Smooth muscle cell of the brain vasculature (primary cell): ENCODE results near the gene KLF6.

Source experiments
- DNase-seq: peaks from one replicate; pipeline ENCODE4 v3.0.0-alpha.2; 2012; ENCODE audit warnings: low read depth, low spot score

The KLF6 gene

GRCh38 chr10:3787816-3788215, 2.8 kb upstream of the KLF6 start:
- DNase-seq, result no peak

GRCh38 chr10:3787016-3787400, 2.0 kb upstream of the KLF6 start:
- no peak for DNase-seq

DNA sequence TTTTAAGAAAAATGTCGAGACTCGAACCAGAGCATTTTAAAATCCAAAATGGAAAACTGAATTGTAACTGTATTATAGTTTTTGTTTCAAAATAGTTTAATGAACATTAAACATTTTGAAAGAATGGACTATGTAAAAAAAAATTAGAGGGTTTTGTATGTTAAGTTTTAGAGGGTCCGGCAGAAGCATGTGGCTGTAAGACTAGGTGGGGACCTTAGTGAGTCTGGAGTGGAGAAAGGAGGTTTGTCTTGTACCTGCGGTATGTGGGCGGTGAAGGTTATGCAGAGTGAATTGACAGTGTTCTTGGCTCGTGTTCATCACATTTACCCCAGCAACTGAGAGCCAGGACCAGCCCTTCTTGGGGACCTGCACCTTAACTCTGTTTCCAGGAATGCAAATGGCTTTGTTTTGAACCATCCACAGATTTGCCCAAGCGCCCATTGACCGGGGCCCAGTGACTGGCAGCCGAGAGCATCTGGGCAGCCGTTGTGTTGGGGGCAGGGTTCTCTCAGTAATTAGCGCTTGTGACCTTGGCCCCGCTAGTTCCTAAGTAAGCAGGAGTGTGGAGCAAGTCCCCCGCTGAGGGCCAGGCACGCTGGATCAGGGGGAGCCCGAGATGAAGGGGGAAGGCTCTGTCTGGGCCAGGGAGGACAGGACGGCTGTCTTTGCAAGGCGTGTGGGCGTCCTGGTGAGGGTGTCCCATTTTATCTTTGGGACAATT, 1.4 kb upstream of the KLF6 start:
- no peak for DNase-seq

DNA sequence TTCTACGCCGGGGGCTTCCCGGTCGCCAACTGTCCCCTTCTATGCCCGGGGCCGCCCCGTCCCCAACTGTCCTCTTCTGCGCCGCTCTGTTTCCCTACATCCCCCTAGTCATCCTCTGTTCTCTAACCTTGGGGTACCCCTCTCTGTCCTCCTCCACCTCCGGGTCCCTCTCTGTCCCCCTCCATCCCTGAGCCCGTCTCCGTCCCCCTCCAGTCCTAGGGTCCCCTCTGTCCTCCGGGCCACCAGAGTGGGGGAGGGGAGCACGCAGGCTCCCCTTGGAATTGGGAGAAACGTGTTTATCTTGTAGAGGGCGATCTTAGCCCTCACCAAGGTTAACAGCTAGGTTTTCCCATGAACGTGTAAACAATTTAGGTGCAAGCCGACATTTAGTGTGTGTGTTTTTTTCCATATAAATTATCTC, 852 bp upstream of the KLF6 start:
- DNase-seq, result no peak

- peak; percentile 98 for DNase-seq
Observed at GRCh38 chr10:3785251-3785850, 342 bp upstream of the KLF6 start.

DNA sequence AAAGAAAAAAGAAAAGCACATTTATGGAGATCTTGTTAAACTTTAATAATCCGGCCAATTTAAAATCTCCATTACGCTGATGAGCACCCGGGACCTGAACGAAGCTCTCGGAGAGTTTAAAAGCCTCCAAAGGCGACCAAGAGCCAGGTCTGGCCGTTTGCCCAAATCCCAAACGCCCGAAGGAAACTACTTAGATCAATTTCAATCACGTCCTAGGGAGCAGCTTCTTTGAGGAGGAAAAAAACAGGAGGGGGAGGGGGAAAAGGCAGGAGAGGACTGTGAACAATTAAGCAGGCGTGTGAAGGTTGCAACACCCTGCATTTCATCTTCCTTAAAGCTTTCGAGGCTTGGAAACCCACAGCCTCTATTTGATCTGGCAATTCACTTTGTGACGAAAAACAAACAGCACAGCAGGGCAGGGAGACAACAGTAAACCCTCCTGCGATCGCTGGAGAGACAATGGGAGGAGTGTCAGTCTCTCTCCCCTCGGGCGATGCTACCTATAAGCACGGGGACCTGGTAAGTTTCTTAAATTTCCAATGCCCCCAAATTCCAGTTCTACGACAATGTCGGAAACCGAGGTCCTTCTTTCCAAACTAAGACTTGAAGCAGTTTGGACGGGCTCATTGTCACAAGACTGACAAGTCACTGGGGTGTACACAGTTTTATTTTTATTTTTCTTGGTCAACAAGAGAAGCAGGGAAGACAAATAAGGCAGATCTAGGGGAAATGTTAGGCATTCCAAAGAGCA, 1.2 kb downstream of the KLF6 start:
- DNase-seq, result no peak

GRCh38 chr10:3783316-3783681, 1.7 kb downstream of the KLF6 start:
- DNase-seq, result no peak

DNA sequence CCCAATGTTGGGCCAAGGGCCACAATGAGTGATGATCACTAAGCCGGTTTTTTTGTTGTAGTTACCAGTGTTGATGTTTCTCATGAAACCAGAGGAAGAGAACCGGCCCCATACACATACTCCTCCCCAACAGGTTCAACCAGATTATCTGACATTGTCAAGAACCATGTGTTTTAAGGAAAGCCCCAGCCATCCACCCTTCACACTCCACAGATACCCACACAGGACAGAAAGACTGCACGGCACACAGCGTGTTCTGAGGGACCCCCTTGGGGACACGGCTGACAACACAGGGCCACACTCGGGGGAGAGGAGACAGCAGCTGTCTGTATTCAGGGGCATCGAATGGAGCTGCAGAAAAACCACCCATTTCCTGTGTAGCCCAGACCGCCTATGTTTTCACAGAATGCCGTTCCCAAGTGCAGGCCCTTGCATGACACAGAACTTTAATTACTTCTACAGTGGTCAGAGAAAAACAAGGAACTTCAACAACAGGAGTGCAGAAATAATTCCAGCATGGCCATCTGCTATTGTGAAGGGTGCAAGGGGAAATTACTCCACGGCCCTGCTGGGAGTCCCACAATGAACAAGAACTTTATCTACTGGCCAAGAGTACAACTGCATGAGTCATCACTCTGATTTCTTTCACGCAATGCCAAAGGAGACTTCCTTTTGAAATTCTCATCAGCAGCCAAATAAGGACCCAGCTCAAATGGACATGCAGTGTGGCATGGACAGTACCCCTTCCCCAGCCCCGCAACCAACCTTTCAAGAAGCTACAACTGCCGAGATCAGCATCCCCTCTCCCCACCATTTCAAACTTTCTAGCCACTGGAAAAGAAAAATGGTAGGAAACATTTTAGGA, 2.3 kb downstream of the KLF6 start:
- DNase-seq, result peak; percentile 74

- no peak for DNase-seq
Observed at GRCh38 chr10:3782146-3782450, 2.9 kb downstream of the KLF6 start.

GRCh38 chr10:3781468-3782145, 3.4 kb downstream of the KLF6 start:
- DNase-seq, result no peak

DNA sequence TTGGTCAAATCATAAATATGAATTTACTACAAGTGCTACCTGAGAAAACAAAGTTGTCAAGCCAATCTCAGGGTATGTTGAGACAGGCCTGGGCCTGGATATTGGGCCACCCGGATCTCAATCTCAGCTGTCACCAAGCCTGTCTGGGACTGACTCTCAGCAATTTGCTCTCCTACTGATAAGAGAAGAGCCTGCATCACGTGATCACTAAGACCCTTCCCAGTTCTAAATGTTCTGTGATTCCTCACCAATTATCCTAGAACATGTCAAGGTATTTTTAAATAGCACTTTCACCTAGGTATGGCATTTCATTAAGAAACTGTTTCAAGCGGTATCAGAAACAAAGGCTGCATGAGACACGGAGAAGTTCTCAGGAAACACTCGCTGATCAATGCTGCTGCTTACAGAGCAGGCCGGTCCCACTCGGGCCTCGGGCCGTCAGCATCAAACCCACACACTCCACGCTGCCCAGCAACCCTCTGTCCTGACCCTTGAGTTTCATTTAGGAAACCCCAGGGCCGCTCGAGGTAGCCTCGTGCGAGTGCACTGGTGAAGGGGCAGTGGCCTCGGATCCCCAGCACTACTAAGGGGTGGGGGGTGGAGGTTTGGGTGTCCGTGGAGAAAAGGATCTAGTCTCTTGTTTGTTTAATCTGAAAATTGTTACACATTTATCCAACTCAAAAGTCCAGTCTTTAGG, 4.1 kb downstream of the KLF6 start:
- no peak for DNase-seq

GRCh38 chr10:3780021-3780770, 4.8 kb downstream of the KLF6 start:
- DNase-seq, result no peak

DNA sequence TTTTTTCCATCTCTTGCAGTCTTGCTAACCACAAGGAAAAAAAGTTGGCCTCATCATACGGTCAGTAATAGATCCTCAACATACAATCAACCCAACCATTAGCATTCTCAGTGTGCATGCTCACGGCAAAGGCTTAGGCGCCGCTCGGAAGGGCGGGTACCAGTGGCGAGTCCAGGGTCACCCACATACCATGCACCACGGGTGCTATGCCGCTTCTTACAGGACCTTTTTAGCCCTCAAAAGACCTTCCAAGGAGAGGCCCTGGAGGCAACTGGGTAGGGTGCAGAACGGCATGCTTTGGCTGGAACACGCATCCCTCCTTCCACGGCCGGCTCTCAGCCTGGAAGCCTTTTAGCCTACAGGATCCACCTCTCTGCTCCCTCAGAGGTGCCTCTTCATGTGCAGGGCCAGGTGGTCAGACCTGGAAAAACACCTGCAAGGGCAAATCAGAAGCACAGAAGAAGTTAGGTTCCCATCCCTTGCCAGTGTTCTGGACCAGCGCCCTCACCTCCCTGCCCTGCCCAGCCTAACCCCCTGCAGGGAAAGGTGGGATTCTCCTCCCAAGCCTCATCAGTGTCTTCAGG, 5.8 kb downstream of the KLF6 start:
- no peak for DNase-seq

GRCh38 chr10:3778692-3779157, 6.3 kb downstream of the KLF6 start:
- DNase-seq, result no peak

- no peak for DNase-seq
Observed at GRCh38 chr10:3777981-3778691, 6.9 kb downstream of the KLF6 start.

DNA sequence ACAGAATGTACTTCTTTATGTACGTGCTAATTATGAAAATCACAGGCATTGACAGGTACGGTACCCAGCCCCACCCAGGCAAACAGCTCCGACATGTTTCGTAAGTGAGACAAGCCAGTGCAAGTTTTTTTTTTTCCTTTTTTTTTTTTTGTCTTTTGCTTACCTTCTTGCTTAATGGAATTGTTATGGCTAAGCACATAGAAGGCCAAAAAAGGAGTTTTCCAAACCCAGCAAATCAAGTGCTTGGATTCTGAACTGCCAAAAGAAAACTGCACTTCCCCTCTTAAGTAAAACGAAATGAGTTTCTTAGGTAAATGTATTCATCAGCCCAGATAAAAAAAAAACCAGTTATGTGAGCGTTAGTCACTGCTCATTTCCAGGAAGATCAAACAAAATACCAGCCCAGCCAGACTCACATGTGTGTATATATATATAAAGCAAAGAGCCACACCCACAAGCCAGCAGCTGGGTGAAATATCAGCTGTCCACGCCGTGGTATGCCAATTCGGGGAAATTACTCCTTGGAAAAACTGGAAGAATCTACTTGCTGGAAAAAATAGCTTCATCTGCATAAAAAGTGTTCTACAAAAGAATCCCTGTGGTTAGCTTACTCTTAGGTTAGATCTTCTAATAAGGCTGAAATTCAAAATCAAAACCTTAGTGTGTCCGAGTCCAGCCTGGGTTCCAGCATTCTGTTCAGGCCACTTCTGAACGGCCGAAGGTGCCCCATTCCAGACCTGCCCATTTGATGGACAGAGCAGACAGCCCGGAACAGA, 8.0 kb downstream of the KLF6 start:
- DNase-seq, result no peak

DNA sequence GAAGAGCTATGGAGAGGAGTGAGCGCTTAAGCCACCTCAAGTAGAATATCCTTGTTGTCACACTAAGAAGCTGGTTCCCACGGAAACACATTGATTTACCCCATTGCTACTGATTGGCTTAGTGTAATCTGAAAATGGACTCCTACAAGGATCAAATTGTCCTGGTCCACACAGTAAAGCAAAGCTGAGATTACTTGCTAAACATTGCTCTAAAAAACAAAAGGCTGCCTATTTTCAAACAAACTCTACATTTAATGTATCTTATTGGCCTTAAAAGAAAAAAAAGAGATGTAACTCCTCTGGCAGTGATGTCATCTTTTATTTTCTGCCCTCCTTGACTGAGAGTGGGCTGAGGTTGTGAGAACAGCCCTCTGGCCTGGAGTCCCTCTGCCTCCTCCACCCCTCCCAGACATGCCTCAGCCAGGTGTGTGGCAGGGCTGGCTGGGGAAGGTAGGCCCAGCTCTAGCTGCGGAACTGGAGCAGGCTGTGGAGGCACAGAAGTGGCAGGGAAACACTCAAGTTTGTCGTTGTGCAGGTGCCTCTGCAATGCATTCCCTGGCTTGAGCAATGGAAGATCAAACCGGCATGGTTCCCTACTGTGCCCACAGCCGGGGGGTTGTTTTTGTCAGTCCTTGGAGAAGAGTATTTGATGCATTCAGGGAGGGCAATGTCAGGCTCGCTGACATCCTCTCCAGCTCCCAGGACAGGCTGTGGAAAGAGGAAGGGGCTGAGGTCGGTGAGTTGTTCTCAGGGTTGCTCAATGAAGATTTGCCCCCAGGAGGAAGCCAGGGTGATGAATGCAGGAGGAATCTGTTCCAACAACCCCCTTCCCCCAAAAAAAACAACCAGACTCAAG, 9.1 kb downstream of the KLF6 start:
- DNase-seq, result no peak
